DND-41 (cell line): ENCODE measurements around the gene BPIFB1.

Source experiments
- EZH2 ChIP-seq: IDR thresholded peaks from 3 replicates; pipeline ENCODE4 v1.6.1; 2012; ENCODE audit warnings: borderline replicate concordance, low read depth, mild to moderate bottlenecking, moderate library complexity, low read length, inconsistent platforms; ENCODE audit not compliant: severe bottlenecking
- TF ChIP-seq, protein P1 (sequence below): IDR thresholded peaks from 2 replicates; pipeline ENCODE4 v1.5.1; 2012; ENCODE audit warnings: borderline replicate concordance, low read length, moderate library complexity, mild to moderate bottlenecking; ENCODE audit not compliant: poor library complexity, severe bottlenecking; ENCODE audit errors: extremely low read depth

DNA sequence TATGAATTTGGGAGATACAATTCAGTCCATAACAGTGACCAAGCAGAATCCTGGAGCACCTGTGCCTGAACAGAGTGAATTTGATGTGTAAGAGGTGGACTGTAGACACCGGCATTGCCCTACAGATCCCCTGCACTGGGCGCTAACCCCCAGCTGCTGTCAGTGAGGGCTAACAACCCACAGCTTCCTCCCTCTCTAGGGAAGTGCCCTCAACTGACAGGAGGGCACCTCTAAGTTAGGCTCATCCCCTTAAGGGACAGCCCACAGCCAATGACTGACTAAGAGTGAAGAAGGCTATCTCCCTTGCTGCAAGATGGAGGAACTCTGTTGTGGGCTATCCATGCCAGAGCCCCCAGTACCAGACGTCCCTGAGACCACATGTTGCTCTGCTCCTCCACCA is 15.3 kb upstream of the BPIFB1 start:
- TF ChIP-seq, protein P1, sequence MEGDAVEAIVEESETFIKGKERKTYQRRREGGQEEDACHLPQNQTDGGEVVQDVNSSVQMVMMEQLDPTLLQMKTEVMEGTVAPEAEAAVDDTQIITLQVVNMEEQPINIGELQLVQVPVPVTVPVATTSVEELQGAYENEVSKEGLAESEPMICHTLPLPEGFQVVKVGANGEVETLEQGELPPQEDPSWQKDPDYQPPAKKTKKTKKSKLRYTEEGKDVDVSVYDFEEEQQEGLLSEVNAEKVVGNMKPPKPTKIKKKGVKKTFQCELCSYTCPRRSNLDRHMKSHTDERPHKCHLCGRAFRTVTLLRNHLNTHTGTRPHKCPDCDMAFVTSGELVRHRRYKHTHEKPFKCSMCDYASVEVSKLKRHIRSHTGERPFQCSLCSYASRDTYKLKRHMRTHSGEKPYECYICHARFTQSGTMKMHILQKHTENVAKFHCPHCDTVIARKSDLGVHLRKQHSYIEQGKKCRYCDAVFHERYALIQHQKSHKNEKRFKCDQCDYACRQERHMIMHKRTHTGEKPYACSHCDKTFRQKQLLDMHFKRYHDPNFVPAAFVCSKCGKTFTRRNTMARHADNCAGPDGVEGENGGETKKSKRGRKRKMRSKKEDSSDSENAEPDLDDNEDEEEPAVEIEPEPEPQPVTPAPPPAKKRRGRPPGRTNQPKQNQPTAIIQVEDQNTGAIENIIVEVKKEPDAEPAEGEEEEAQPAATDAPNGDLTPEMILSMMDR, result no peak
- no peak for TF ChIP-seq EZH2
